D721Med (cell line): ENCODE data around the gene KCNJ6.

Experiments
- DNase-seq: peaks from one replicate; pipeline ENCODE4 v3.0.0; 2011; ENCODE audit warnings: low spot score; ENCODE audit not compliant: insufficient read length
- FAIRE-seq: peaks from 2 replicates; lab custom pipeline; 2011; peaks lifted over from hg19 to GRCh38; lab: Jason Lieb, UNC
- TF ChIP-seq, protein P1 (sequence below): IDR thresholded peaks from 2 replicates; pipeline ENCODE4 v1.5.1; 2012; ENCODE audit warnings: mild to moderate bottlenecking, control low read depth; ENCODE audit not compliant: insufficient read depth; ENCODE audit errors: missing control alignments

The KCNJ6 gene

DNA sequence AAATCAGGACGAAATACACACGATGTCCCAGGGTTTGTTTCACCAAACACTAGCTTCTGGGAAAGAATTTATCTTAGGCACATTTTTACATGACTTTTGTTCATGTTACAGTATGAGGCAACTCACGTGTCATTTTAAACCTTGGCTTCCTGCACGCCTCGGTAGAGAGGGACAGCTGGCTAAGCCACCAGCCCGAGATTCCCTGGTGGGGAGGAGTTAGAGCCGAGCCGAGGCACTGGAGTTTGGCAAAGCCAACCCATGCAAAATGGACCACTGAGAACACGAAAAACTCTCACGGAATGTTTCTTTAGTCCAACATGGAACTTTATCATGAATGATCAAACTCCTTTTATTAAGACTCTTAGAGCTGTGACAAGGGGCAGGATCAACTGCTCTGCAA, 309.7 kb downstream of the KCNJ6 start:
- no peak for FAIRE-seq
- no peak for DNase-seq
- TF ChIP-seq, protein P1, sequence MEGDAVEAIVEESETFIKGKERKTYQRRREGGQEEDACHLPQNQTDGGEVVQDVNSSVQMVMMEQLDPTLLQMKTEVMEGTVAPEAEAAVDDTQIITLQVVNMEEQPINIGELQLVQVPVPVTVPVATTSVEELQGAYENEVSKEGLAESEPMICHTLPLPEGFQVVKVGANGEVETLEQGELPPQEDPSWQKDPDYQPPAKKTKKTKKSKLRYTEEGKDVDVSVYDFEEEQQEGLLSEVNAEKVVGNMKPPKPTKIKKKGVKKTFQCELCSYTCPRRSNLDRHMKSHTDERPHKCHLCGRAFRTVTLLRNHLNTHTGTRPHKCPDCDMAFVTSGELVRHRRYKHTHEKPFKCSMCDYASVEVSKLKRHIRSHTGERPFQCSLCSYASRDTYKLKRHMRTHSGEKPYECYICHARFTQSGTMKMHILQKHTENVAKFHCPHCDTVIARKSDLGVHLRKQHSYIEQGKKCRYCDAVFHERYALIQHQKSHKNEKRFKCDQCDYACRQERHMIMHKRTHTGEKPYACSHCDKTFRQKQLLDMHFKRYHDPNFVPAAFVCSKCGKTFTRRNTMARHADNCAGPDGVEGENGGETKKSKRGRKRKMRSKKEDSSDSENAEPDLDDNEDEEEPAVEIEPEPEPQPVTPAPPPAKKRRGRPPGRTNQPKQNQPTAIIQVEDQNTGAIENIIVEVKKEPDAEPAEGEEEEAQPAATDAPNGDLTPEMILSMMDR, result no peak

DNA sequence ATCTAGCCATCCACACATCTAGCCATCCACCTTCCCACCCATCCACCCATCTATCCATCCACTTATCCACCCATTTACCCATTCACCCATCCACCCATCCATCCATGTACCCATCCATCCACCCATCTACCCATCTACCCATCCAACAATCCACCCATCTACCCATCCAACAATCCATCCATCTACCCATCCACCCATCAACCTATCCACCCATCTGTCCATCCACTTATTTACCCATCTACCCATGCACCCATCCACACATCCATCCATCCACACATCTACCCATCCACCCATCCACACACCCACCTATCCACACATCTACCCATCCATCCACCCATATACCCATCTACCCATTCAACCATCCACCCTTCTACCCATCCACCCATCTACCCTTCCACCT, 311.3 kb downstream of the KCNJ6 start:
- TF ChIP-seq, protein P1, result no peak
- DNase-seq (no peak), FAIRE-seq (no peak)

DNA sequence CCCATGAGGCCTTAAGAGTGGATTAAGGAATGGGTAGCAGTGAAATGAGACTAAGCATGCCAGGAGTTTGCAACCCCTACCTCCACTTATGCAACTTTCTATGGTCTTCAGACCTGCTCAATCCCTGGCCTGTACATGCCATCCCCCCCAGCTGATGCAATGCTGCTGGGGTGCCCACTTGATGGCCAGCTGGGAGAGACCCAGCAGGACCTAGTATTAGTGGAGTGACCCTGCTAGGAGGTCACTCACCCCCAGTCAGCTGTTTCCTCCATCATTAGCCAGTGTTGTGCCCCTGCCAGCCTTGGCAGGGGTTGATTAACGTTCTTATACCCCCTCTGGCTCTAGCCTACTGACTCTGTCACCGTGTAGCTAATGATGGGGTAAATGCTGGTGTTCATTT, 313.1 kb downstream of the KCNJ6 start:
- DNase-seq (no peak), FAIRE-seq (no peak)
- TF ChIP-seq, protein P1, result no peak

DNA sequence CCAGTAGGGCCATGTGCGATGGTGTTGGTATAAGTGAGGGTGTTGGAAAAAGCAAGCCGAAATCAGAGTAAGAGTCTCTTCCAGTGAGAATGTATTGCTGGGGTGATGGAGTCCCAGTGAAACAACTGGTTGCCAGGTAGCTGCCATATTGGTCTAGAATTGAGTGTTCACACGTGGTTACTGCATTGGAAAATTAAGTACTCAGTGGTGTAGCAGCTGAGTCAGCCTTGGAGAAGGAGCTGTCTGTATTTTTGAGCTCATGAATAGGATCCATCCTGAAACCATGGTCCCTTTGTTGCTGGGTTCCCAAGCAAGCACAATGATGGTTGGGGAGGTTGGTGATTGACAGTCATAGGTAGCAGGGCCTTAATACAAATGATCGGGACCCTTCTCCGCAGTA, 314.3 kb downstream of the KCNJ6 start:
- TF ChIP-seq, protein P1, result no peak
- no peak for FAIRE-seq
- DNase-seq, result no peak

DNA sequence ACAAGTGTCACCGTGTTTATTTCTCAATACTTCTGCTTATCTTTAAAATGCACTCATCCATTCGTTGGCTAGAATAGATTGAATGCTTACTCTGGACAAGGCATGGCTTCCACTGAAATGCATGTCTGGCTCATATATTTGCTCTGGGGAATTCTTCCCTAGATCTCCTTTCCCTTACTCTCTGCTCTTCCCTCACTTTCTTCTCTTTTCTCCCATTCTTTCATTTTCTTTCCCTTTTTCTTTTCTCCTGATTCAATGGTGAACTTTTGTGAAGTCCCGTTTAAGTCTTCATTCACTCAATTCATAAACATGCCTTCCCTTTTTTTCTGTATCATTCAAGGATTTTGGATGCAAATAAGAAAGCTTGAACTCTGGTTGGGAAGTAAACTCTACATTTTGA, 315.2 kb downstream of the KCNJ6 start:
- TF ChIP-seq, protein P1, result no peak
- FAIRE-seq, result no peak
- DNase-seq, result no peak

DNA sequence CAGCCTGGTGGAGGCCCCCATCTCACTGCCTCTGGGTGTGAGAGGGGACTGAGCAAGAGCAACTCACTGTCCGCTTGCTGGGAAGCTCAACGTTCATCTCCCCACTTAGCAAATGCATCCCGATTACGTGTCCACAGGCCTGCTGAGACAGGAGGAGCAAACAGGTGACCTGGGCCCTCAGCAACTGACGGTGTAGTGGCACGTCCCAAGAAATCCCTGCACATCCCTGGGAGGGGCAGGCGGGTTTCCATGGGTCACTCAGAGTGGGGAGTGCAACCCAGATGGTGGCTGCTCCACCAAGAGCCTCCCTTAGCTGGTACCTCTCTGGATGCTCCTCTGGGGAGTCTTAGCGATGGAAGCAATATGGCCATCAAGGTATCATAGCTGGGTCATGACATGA, 320.3 kb downstream of the KCNJ6 start:
- FAIRE-seq (no peak), DNase-seq (no peak)
- TF ChIP-seq, protein P1, result no peak

DNA sequence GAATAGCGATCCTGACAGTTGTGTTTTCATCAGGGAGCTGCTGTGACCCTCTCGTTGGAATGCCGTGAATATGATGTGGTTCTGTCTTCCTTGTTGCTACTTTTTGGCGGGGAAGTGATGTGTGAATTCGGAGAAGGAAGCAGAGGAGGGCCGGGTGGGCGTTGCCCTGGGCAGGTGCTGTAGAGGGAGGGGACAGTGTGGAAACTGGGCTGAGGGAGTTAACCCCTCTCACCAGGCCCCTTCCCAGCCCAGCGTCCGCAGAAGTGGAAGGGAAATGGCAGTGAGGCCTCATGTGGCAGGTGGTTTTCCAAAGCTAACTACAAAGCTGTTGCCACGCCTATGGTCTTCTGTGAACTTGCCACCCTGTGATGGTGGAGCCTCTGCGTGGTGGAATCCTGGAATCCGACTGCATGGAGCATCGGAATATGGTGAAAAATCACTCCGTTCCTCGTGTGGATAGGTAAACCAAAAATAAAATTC, 321.7 kb downstream of the KCNJ6 start:
- TF ChIP-seq, protein P1, result no peak
- DNase-seq (no peak), FAIRE-seq (no peak)
